ENCODE measurements around the gene ZFYVE9.
"Not testable (repeated sequence)": the region's sequence is repeated elsewhere in the genome, so short reads cannot be mapped to it uniquely, and the experiment has no call there.

The ZFYVE9 gene

GRCh38 chr1:52150445-52150844 lies 8.6 kb downstream of the ZFYVE9 start:
- DNase-seq, result not testable (repeated sequence)

GRCh38 chr1:52150946-52151345 lies 9.1 kb downstream of the ZFYVE9 start:
- no peak for DNase-seq

DNA sequence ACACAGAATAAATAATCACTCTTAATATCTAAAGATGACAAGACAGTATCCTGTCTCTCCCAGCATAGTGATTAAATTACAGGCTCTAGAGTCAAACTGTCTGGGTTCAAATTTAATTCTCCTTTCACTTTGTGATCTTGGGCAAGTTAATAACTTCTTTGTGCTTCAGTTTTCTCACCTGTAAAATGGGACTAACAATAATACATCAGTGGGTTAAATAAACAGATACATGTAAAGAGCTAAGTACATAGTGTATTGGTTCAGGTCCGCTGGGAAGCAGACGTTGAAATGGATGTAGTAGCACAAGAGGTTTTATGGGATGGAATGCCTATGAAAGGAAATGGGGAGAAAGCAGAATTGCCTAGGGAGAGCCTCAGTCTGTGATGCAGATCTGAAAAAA lies 10.7 kb downstream of the ZFYVE9 start:
- DNase-seq, result no peak

GRCh38 chr1:52153010-52153409 lies 11.1 kb downstream of the ZFYVE9 start:
- no peak for DNase-seq

DNA sequence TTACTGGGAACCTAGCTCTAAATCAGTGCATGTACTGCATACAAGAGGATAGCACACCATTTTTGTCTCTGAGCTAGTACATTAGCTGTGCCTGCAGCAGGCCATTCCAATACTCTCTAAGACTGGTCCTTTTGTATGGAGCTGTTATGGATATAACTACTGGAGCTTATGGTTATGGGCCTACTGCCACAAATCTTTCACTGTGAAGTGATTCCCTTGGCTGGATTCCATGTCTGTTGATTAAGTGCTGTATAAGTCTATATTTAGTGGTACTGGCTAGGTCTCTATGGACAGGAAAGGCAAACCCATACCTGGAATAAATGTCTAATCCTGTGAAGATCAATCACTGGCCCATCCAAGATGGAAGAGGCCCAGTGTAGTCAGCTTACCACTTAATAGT lies 12.0 kb downstream of the ZFYVE9 start:
- no peak for DNase-seq

DNA sequence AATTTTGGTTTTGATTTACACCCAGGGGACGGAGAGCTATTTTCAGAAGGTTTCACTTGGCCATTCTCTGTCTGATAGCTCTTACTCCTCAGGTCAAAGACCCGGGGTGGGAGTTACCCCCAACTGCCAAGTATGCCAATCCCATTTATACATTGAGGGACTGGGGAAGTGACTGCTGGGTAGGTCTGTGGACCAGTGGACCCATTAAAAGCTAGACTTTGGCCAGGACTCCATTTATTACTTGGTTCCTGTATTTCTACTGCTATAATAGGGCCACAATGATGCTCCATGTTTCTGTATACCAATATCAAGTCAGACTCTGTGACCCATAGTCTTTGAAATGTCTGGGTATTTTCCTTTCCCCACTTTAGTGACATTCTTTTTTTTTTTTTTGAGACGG lies 14.6 kb downstream of the ZFYVE9 start:
- no peak for DNase-seq

DNA sequence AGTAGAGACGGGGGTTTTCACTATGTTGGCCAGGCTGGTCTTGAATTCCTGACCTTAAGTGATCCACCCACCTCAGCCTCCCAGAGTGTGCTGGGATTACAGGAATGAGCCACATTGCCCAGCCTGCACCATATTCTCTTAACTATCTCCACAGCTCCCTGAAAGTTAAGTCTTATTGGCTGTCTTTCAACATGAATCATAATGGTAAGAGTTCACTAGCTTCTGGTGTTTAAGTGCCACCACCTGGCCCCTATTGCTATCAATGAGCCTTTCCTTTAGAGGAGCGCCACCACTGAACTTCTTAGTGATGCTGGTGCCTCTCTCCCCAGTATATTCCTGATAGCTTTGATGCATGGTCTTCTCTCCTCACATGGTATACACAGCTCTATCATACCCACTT lies 15.7 kb downstream of the ZFYVE9 start:
- DNase-seq, result no peak

- no peak for DNase-seq
Measured at GRCh38 chr1:52158218-52158617, 16.3 kb downstream of the ZFYVE9 start.

DNA sequence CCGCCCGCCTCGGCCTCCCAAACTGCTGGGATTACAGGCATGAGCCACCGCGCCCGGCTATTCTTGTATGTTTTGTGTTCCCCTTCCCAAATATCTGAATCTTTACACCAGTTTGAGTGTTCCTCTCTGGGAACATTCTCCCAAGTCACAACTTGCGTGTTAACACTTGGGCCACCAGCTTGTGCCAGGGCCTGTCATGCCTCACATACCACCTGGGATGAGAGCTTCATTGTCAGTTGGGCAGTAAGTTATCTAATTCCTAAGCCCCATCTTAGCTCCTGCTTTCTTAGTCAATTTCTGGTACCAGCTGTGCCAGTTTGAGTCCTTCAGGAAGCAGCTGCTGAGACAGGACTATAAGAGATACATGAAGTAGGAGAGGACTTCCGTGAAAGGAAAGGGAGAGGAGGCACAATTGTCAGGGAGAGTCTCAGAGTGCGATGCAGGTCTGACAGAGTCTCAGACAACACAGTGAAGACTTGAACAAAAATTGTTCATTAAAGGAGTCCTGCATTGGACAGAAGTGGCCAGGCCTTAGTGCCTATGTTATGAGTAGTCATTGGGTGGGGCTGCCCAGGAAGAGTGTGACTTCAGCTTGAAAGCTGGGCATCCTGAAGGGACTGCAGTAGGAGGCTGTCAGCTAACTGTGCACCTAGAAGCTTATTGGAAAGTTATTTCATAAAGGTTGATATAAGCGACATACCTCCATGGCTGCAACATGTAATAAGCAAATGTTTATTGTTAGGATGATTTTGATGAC lies 17.3 kb downstream of the ZFYVE9 start:
- peak; percentile 17 to 32 for DNase-seq

DNA sequence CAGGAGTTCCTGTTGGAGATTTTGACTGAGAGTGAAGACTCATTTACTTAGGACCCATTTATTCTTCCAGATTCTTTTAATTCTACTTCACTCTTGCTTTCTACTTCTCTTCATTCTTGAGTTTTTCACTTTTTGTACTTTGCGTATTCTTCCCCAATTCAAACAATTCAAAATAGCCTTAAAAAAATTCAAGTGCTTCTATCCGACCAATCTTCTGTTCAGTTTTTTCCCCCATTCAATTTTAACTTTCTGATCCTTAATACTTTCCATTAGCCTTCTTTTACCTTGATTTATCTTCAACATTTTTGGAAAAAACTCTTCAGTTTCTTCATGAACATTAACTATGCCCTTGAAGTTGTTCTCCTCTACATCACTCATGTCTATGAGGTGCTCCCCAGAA lies 21.1 kb downstream of the ZFYVE9 start:
- DNase-seq, result no peak

GRCh38 chr1:52164604-52165003 lies 22.7 kb downstream of the ZFYVE9 start:
- no peak for DNase-seq

GRCh38 chr1:52166996-52167753 lies 25.3 kb downstream of the ZFYVE9 start:
- no peak for DNase-seq

GRCh38 chr1:52168373-52169080 lies 26.6 kb downstream of the ZFYVE9 start:
- DNase-seq, result no peak

DNA sequence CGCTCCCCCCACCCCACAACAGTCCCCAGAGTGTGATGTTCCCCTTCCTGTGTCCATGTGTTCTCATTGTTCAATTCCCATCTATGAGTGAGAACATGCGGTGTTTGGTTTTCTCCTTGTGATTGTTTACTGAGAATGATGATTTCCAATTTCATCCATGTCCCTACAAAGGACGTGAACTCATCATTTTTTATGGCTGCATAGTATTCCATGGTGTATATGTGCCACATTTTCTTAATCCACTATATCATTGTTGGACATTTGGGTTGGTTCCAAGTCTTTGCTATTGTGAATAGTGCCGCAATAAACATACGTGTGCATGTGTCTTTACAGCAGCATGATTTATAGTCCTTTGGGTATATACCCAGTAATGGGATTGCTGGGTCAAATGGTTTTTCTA lies 29.3 kb downstream of the ZFYVE9 start:
- DNase-seq, result not testable (repeated sequence)

GRCh38 chr1:52179073-52179472 lies 37.2 kb downstream of the ZFYVE9 start:
- DNase-seq, result no peak

GRCh38 chr1:52180176-52180575 lies 38.3 kb downstream of the ZFYVE9 start:
- DNase-seq, result no peak

DNA sequence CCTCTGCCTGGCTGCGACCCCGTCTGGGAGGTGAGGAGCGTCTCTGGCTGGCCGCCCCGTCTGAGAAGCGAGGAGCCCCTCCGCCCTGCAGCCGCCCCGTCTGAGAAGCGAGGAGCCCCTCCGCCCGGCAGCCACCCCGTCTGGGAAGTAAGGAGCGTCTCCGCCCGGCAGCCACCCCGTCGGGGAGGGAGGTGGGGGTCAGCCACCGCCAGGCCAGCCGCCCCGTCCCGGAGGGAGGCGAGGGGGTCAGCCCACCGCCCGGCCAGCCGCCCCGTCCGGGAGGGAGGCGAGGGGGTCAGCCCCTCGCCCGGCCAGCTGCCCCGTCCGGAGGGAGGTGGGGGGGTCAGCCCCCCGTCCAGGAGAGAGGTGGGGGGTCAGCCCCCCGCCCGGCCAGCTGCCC lies 39.9 kb downstream of the ZFYVE9 start:
- not testable (repeated sequence) for DNase-seq

DNA sequence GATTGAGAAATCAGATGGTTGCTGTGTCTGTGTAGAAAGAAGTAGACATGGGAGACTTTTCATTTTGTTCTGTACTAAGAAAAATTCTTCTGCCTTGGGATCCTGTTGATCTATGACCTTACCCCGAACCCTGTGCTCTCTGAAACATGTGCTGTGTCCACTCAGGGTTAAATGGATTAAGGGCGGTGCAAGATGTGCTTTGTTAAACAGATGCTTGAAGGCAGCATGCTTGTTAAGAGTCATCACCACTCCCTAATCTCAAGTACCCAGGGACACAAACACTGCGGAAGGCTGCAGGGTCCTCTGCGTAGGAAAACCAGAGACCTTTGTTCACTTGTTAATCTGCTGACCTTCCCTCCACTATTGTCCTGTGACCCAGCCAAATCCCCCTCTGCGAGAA lies 40.4 kb downstream of the ZFYVE9 start:
- DNase-seq, result not testable (repeated sequence)

GRCh38 chr1:52182874-52183400 lies 41.0 kb downstream of the ZFYVE9 start:
- DNase-seq, result no peak

DNA sequence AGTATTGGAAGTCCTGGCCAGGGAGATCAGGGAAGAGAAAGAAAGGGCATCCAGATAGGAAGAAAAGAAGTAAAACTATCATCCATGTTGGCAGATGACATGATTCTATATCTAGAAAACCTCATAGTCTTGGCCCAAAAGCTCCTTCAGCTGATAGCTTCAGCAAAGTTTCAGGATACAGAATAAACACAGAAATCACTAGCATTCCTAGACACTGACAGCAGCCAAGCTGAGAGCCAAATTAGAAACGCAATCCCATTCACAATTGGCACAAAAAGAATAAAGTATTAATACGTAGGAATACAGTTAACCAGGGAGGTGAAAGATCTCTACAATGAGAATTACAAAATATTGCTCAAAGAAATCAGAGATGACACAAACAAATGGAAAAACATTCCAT lies 44.6 kb downstream of the ZFYVE9 start:
- no peak for DNase-seq

GRCh38 chr1:52189898-52190480 lies 48.1 kb downstream of the ZFYVE9 start:
- DNase-seq, result no peak

- no peak for DNase-seq
Measured at GRCh38 chr1:52190500-52191252, 48.8 kb downstream of the ZFYVE9 start.

All from SW 1271 (cell line).